ENCODE data around the gene ANKDD1B. TPM values are rescaled to one million over a fixed set of nuclear protein-coding genes. Genes with fewer than 3 reads are reported as not detected.

ANKDD1B gene
- total RNA-seq, 4 donors from 2014 or later: 0.33 to 0.83 TPM; not detected in 2

GRCh38 chr5:75706775-75707174, 95.5 kb downstream of the ANKDD1B start:
- peaks cover 16 to 53% (median 30%) of the 10 kb centered on the region in 4 donors for H3K36me3 ChIP-seq

GRCh38 chr5:75707911-75708509, 96.8 kb downstream of the ANKDD1B start:
- Histone ChIP-seq H3K36me3 (peaks cover 10 to 40% (median 20%) of the 10 kb centered on the region in 4 donors), H3K27ac (replicated peaks in 1 of 4) (no peak overlapping the region), H3K4me3 (no peak overlapping the region), H3K4me1 (no peaks in the 10 kb centered on the region), H3K9me3 (no peaks in the 10 kb centered on the region), H3K27me3 (no peaks in the 10 kb centered on the region)
- intact Hi-C loops (cut with DNase I): no loop called here
- TF ChIP-seq POLR2AphosphoS5 (IDR thresholded peaks at IDR 0.05) (no peak), POLR2A (IDR thresholded peaks at IDR 0.05; ENCODE audit: low read depth) (no peak), CTCF (IDR thresholded peaks at IDR 0.05) (no peak), EP300 (IDR thresholded peaks at IDR 0.05) (no peak)
- WGBS: 83% methylated on average over 1 of the region's 1 CpG
- no peak for DNase-seq (ENCODE audit: extremely low spot score)

More at GRCh38 chr5:75706775-75707174, 95.5 kb downstream of the ANKDD1B start:
- Histone ChIP-seq H3K4me1 (no peaks in the 10 kb centered on the region), H3K4me3 (no peak overlapping the region), H3K9me3 (no peaks in the 10 kb centered on the region), H3K27ac (replicated peaks in 1 of 4) (no peak overlapping the region), H3K27me3 (no peaks in the 10 kb centered on the region)
- DNase-seq (ENCODE audit: extremely low spot score): no peak
- intact Hi-C loops (cut with DNase I): no loop called here
- 87% methylated on average over 3 of the region's 3 CpGs for WGBS
- TF ChIP-seq POLR2A (IDR thresholded peaks at IDR 0.05; ENCODE audit: low read depth): no peak
- TF ChIP-seq POLR2AphosphoS5 (IDR thresholded peaks at IDR 0.05): no peak
- TF ChIP-seq EP300 (IDR thresholded peaks at IDR 0.05): no peak
- no peak for TF ChIP-seq CTCF (IDR thresholded peaks at IDR 0.05)

- TF ChIP-seq POLR2A (IDR thresholded peaks at IDR 0.05; ENCODE audit: low read depth) (no peak), EP300 (IDR thresholded peaks at IDR 0.05) (no peak), CTCF (IDR thresholded peaks at IDR 0.05) (no peak), POLR2AphosphoS5 (IDR thresholded peaks at IDR 0.05) (no peak)
- intact Hi-C loops (cut with DNase I): no loop called here
- Histone ChIP-seq H3K27ac (replicated peaks in 1 of 4) (no peak overlapping the region), H3K9me3 (no peaks in the 10 kb centered on the region), H3K4me1 (peaks cover 0 to under 1% (median under 1%) of the 10 kb centered on the region in 4 donors), H3K27me3 (no peaks in the 10 kb centered on the region), H3K4me3 (no peak overlapping the region), H3K36me3 (peaks cover 0 to 22% (median 4%) of the 10 kb centered on the region in 4 donors)
- DNase-seq (ENCODE audit: extremely low spot score): no peak
- WGBS: 82% methylated on average over 1 of the region's 1 CpG
Observed at GRCh38 chr5:75710637-75711036, 99.4 kb downstream of the ANKDD1B start.

GRCh38 chr5:75711151-75711550, 99.9 kb downstream of the ANKDD1B start:
- intact Hi-C loops (cut with DNase I): no loop called here
- 100% methylated on average over 1 of the region's 1 CpG for WGBS
- H3K36me3 ChIP-seq: peaks cover 0 to 22% (median 4%) of the 10 kb centered on the region in 4 donors

More at GRCh38 chr5:75711151-75711550, 99.9 kb downstream of the ANKDD1B start:
- peaks cover 3 to 5% (median 4%) of the 10 kb centered on the region in 4 donors for H3K4me1 ChIP-seq
- H3K9me3 ChIP-seq: no peaks in the 10 kb centered on the region
- H3K27ac ChIP-seq (replicated peaks in 1 of 4): no peak overlapping the region
- H3K27me3 ChIP-seq: no peaks in the 10 kb centered on the region
- no peak overlapping the region for H3K4me3 ChIP-seq
- DNase-seq (ENCODE audit: extremely low spot score): no peak
- TF ChIP-seq CTCF (IDR thresholded peaks at IDR 0.05): no peak
- no peak for TF ChIP-seq EP300 (IDR thresholded peaks at IDR 0.05)
- no peak for TF ChIP-seq POLR2AphosphoS5 (IDR thresholded peaks at IDR 0.05)
- no peak for TF ChIP-seq POLR2A (IDR thresholded peaks at IDR 0.05; ENCODE audit: low read depth)

Data from esophagus muscularis mucosa (tissue), 4 donors.